ENCODE results near the gene MYOM3.

The MYOM3 gene

GRCh38 chr1:24096009-24096738, 15.8 kb downstream of the MYOM3 start:
- DNase-seq (ENCODE audit: low read depth): no peak

GRCh38 chr1:24095140-24095859, 16.6 kb downstream of the MYOM3 start:
- DNase-seq (ENCODE audit: low read depth): no peak

- DNase-seq (ENCODE audit: low read depth): no peak
These were observed 17.4 kb downstream of the MYOM3 start for GRCh38 chr1:24094554-24094953.

- no peak for DNase-seq (ENCODE audit: low read depth)
These were observed 18.2 kb downstream of the MYOM3 start for GRCh38 chr1:24093732-24094131.

- no peak for DNase-seq (ENCODE audit: low read depth)
These were observed 19.0 kb downstream of the MYOM3 start for GRCh38 chr1:24092979-24093378.

- DNase-seq (ENCODE audit: low read depth): no peak
These were observed 19.9 kb downstream of the MYOM3 start for GRCh38 chr1:24091971-24092482.

- DNase-seq (ENCODE audit: low read depth): no peak
These were observed 21.2 kb downstream of the MYOM3 start for GRCh38 chr1:24090736-24091135.

- DNase-seq (ENCODE audit: low read depth): no peak
These were observed 22.0 kb downstream of the MYOM3 start for GRCh38 chr1:24089743-24090555.

GRCh38 chr1:24089027-24089742, 22.8 kb downstream of the MYOM3 start:
- DNase-seq (ENCODE audit: low read depth): no peak

GRCh38 chr1:24086466-24086865, 25.5 kb downstream of the MYOM3 start:
- DNase-seq (ENCODE audit: low read depth): no peak

- peak; percentile 75 for DNase-seq (ENCODE audit: low read depth)
These were observed 26.4 kb downstream of the MYOM3 start for GRCh38 chr1:24085546-24085945.

GRCh38 chr1:24085007-24085406, 26.9 kb downstream of the MYOM3 start:
- no peak for DNase-seq (ENCODE audit: low read depth)

GRCh38 chr1:24084050-24084449, 27.9 kb downstream of the MYOM3 start:
- DNase-seq (ENCODE audit: low read depth): no peak

- no peak for DNase-seq (ENCODE audit: low read depth)
These were observed 29.6 kb downstream of the MYOM3 start for GRCh38 chr1:24082372-24082771.

GRCh38 chr1:24081190-24081589, 30.7 kb downstream of the MYOM3 start:
- DNase-seq (ENCODE audit: low read depth): no peak

GRCh38 chr1:24080131-24080530, 31.8 kb downstream of the MYOM3 start:
- no peak for DNase-seq (ENCODE audit: low read depth)

GRCh38 chr1:24077278-24077978, 34.5 kb downstream of the MYOM3 start:
- no peak for DNase-seq (ENCODE audit: low read depth)

GRCh38 chr1:24075946-24076345, 36.0 kb downstream of the MYOM3 start:
- no peak for DNase-seq (ENCODE audit: low read depth)

GRCh38 chr1:24075590-24075854, 36.4 kb downstream of the MYOM3 start:
- no peak for DNase-seq (ENCODE audit: low read depth)

- DNase-seq (ENCODE audit: low read depth): no peak
These were observed 36.9 kb downstream of the MYOM3 start for GRCh38 chr1:24074817-24075589.

- no peak for DNase-seq (ENCODE audit: low read depth)
These were observed 37.7 kb downstream of the MYOM3 start for GRCh38 chr1:24074196-24074595.

All from fibroblast of gingiva (primary cell).